GM12872 (cell line): ENCODE data around the gene KRT74.

Experiments used
- TF ChIP-seq, protein P1 (sequence below): IDR thresholded peaks from 3 replicates; pipeline ENCODE4 v1.5.1; 2011; ENCODE audit warnings: low read depth, mild to moderate bottlenecking, low read length, moderate library complexity; ENCODE audit not compliant: insufficient read depth

The KRT74 gene

DNA sequence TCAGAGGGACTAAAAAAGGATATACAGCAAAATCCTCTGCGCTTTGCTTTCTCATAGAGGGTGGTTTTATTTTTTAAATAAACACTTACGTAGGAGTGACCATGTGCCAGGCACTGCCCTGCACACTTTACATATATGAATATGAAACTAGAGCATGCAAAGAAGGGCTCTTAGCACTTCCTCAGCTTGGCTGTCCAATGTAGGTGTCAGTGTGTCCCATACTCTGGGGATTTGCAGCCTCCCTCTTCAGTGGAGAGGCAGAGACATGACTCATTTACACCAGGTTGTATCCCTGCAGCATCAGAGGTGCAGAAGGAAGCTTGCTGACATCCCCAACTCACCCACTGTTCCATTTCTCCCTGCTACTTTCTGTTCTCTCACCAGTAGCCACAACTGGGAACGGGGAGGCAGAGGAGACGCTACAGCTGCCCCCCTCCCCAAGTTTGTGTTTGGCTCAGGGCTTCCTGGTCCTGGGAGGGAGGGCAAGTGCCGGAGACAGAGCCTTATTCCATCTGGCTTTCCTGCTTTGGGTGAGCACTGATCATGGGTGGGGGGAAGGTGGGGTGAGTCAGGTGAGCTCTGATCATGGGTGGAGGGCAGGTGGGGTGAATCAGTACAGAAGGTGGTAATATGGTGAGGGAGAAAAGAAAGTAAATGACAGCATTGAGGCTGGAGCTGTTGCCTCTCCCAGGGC lies 48.6 kb downstream of the KRT74 start:
- TF ChIP-seq, protein P1, sequence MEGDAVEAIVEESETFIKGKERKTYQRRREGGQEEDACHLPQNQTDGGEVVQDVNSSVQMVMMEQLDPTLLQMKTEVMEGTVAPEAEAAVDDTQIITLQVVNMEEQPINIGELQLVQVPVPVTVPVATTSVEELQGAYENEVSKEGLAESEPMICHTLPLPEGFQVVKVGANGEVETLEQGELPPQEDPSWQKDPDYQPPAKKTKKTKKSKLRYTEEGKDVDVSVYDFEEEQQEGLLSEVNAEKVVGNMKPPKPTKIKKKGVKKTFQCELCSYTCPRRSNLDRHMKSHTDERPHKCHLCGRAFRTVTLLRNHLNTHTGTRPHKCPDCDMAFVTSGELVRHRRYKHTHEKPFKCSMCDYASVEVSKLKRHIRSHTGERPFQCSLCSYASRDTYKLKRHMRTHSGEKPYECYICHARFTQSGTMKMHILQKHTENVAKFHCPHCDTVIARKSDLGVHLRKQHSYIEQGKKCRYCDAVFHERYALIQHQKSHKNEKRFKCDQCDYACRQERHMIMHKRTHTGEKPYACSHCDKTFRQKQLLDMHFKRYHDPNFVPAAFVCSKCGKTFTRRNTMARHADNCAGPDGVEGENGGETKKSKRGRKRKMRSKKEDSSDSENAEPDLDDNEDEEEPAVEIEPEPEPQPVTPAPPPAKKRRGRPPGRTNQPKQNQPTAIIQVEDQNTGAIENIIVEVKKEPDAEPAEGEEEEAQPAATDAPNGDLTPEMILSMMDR = no peak

DNA sequence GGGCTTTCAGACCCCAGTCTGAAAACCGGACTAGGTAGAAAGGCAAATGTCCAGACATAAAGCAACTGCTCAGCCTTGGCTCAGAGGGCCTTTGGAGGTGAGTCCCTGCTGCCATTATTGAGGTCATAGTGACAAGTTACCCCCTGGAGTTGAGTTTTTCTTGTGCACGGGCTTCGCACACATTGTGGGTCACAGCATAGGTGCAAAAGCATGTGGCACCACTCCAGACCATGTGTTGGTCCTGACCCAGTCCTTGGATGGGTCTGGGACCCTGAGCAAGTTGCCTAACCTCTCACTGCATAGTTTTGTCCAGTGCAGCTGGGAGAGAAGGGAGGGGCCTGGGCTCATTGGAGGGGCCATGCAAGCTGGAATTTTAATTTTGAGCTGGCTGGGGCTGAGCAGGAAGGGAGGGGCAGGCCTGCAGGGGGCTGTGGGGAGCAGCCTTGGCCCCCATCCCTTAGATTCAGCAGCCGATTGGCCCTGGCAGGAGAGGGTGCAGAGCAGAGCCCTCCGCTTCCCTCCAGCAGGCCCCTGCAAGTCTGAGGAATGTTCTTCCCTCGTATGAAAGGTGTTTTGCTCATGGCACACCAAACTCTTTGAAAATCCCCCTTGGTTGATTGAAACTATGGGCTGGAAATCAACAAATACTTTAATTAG lies 49.3 kb downstream of the KRT74 start:
- TF ChIP-seq, protein P1 = no peak

DNA sequence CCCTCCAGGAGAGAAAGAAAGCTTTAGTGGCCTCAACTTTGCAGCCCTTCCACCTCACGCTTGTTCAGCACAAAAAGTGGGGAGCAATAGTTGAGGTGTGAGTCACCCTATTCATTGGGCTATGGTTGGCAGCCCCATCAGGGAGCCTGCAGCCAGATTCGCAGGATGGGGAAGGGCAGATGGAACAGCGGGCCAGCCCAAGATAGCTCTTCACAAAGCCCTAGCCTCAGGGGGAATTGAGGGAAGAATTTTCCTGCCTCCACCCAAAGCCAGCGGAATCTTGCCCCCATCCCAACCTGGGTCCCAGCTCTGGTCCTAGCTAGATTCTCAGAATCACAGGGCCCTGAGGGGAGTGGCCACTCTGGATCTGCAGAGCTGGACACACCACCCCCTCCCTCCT lies 49.8 kb downstream of the KRT74 start:
- TF ChIP-seq, protein P1 = no peak

DNA sequence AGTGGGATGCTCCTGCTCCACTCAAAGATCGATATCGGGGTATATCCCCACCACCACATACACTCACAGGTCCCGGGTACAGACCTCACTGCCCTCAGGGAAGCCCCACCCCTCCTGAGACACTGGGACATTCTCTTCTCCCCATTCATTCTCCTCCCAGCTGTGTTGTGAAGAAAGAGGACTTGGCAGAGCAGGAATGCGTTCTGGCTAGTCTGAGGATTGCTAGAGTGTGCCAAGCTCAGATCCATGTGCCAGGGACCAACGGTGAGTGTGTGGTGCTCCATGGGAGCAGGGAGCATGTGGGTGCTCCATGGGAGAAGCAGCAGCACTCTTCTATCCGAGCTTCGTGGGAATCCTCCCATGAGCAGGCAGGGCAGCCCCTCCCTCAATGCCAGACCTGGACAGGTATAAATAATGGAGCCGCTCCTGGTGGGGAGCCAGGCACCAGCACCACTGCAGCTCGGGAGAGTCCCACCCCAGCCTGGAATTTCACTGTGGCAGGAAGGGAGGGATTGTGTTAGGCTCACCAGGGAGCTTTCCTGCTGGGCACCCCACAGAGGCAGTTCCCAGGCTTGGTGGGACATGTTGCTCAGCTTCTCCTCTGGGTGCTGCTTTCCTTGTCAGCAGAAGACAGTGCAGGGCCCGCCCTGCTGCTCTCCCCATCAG lies 51.2 kb downstream of the KRT74 start:
- TF ChIP-seq, protein P1 = no peak

DNA sequence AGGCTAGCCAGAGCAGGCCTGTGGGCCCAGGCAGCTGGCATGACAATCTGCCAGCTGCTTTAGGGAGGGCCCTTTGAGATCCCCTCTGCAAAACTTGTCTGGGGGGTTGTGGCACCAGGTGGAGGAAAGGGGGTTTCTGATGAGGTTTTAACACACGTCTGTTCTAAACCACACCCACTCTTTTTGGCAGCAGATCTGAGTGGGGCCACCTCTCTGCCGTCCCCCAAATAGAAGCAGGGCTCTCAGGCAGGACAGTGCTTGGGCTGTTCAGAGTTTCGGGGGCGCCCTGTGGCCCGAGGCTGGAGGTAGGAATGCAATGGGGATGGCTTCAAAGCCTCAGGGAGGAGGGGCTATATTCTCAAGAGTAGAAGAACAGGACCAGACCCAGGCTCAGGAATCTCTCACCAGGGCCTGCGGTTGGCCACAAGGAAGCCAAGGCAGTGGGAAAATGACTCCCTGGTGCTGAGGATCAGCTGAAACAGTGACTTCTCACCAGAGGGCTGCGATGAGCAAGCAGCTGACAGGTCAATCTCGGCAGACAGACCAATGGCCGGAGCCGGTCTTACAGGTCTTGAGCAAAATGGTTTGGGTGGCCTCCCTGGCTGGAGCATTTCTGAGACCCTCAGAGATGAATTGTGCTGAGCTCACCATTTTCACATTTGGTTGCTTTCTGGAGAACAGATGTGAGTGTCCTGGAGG lies 51.9 kb downstream of the KRT74 start:
- TF ChIP-seq, protein P1 = no peak

DNA sequence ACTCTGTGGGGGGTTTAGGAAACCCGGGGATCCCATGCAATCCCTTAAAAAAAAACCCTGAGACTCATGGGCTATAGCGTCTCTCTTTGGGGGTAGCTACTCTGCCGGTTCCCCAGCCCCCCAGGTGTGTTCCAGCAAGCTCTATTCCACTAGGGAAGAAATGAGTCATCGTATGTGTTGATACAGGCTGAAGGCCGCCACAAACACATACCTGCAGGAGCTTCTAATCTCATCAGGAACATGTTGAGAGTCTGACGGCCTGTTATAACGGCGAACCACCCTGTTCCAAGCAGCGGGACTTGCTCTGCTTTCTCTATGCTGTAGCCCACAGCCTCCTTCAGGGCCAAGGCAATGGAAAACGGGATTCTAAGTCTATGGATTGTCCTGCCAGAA lies 52.5 kb downstream of the KRT74 start:
- TF ChIP-seq, protein P1 = no peak

DNA sequence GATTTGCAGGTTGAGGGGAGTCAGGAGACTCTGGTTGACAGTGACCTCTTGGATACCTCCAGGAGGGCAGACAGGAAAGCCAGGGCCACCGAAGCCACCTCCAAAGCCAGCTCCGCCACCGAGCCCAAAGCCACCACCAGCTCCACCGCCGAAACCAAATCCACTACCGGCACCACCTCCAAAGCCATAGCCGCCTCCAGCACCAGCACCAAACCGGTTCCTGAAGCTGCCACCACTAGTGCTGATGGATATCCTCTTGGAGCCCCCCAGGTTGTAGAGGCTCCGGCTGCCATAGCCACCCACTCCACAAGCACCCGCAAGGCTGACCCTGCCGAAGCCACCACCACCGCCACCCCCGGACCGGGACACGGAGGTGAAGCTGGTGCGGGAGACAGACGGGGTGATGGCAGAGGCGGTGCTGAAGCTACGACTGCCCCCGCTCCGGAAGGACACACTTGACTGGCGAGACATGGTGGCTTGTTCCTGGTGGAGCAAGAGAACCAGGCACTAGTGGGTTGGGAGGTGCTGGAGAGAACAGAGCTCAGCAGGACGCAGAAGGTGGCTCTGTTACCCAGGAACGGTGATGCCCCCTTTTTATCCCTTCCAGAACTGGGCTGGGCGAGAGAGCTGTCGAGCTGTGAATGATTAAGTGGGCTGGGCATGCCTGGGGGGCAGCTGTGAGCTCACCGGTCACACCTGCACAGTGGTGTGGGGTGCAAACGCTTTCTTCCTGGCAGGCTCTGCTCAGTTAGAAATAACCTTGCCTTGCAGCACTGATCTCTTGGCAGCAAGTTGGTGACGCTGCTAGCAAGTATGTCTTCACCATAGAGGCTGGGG lies 53.6 kb downstream of the KRT74 start, which contains the start of gene KRT5:
Gene KRT5 (minus strand): TSS at position 569 of the 837 bp plus-strand sequence. CDS start 98 bp downstream, at position 471.
- TF ChIP-seq, protein P1 = no peak
